Kidney (tissue), 14 donors: ENCODE data around the gene ZNF423. TPM values are rescaled to one million over a fixed set of nuclear protein-coding genes. Genes with fewer than 3 reads are reported as not detected.

Source experiments
- DNase-seq, 5 donors: peaks; one replicate each; pipeline ENCODE4 v3.0.0-alpha.2; 2013 to 2020
- FAIRE-seq: peaks from 2 replicates; lab custom pipeline; 2012; peaks lifted over from hg19 to GRCh38; lab: Jason Lieb, UNC
- H3K27ac ChIP-seq, 2 donors: one replicate each; pipeline ENCODE4 v1.7.0; 2013; ENCODE audit warnings: low read depth in 2 of 2, low read length in 2 of 2, inconsistent platforms in 1 of 2
- H3K27me3 ChIP-seq: one replicate; pipeline ENCODE4 v1.7.1; 2013; ENCODE audit warnings: low read length, inconsistent platforms; ENCODE audit not compliant: control insufficient read depth, insufficient read depth
- H3K36me3 ChIP-seq, 3 donors: one replicate each; pipeline versions ENCODE4 v1.7.0 to v1.7.1; 2013; ENCODE audit warnings: low read length in 3 of 3, control low read depth in 1 of 3, inconsistent platforms in 1 of 3; ENCODE audit not compliant: insufficient read depth in 3 of 3, control insufficient read depth in 2 of 3
- H3K4me1 ChIP-seq, 3 donors: one replicate each; pipeline versions ENCODE4 v1.7.0 to v1.7.1; 2013; ENCODE audit warnings: low read length in 3 of 3, inconsistent platforms in 1 of 3, low read depth in 1 of 3; ENCODE audit not compliant: control insufficient read depth in 2 of 3, insufficient read depth in 2 of 3
- H3K4me3 ChIP-seq, 3 donors: one replicate each; pipeline versions ENCODE4 v1.7.0 to v1.8.1; 2013; ENCODE audit warnings: low read length in 3 of 3, control low read depth in 1 of 3, inconsistent platforms in 1 of 3
- H3K9ac ChIP-seq, 3 donors: one replicate each; pipeline versions ENCODE4 v1.7.0 to v1.7.1; 2013; ENCODE audit warnings: low read length in 3 of 3, control low read depth in 1 of 3, inconsistent platforms in 1 of 3
- H3K9me3 ChIP-seq, 3 donors: one replicate each; pipeline versions ENCODE4 v1.7.0 to v1.7.1; 2013; ENCODE audit warnings: low read length in 3 of 3, control low read depth in 1 of 3, inconsistent platforms in 1 of 3; ENCODE audit not compliant: control insufficient read depth in 2 of 3, insufficient read depth in 1 of 3
- CTCF ChIP-seq: IDR thresholded peaks from 3 replicates; pipeline ENCODE4 v1.5.1; 2012; ENCODE audit warnings: mild to moderate bottlenecking, moderate library complexity, borderline replicate concordance; ENCODE audit not compliant: insufficient read depth; ENCODE audit errors: extremely low read depth
- intact Hi-C: fragments of 100-400 bp; cut with DNase I; formaldehyde crosslinking; loops from one replicate; pipeline ENCODE4 v1.11.1; 2022
- polyA plus RNA-seq: library from polyadenylated mRNA; stranded (reverse); fragments of 350-450 nt; fragmentation: Illumina TruSeq; extraction: RNeasy Lipid Tissue Mini Kit (QIAGEN cat#74804); gene quantifications from one replicate; pipeline ENCODE4 v1.2.3, GENCODE V29; 2014; ENCODE audit warnings: low read depth, low replicate concordance; ENCODE audit not compliant: insufficient read depth
- total RNA-seq: library from RNA; stranded (reverse); fragmentation: NEBNext Ultra II Directional; extraction: Animal tissue kit (Norgen Biotek cat#: 25700); gene quantifications from one replicate; pipeline ENCODE4 v1.2.1, GENCODE V29; 2021
- donor health status: control.
- donor health status: control.
- donor health status: control.
- donor health status: control.
- donor health status: control.
- donor health status: DM: yes; HTN: yes; CAD: no.
- donor health status: Normal renal cell carcinoma (clear cell type).

Gene ZNF423
- total and polyA plus RNA-seq, 2 donors from 2014 or later, result 2.0 to 8.4 TPM

DNA sequence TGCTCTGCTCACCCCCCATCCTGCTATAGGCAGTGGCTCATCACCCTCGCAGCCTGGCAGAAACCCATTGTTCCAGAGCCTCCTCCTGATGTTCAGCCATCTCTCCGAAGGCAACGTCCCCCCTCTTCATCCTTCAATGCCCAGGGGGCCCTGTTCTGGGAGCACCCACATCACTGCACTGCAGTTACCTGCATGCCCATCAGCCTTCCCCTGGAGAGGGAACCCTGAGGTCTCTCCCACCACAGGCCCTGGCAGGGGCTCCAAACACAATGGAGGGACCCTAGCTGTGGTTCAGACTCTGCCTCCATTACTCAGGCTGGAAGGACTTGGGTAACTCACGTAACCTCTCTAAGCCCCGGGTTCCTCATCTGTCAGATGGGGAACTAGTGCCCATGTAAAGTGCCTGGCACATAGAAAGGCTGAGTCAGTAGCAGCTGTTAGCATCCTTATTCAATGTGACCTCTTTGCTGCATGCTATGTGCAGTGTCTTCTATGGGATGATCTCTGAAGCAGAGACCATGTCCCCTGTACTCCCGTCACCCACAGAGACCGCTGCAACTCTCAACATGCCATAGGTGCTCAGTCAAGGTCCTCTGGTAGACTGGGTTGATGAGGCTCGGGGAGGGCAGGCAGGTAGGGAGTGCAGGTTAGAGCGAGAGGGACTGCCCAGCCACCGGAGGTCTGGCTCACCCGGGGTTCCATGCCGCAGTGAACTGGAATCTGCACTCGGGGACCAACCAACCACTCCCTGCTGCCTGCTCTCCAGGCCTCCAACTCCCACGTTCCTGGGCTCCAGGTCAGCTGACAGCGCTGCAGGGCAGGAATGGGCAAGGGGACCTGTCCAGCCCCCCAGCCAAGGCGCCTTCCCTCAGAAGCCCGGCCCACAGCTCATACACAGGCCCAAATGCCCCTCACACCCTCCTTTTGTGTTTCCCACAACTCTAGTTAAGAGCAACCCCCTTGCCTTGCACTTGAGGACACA is 233.2 kb downstream of the ZNF423 start:
- no peaks in the 10 kb centered on the region for H3K36me3 ChIP-seq
- TF ChIP-seq CTCF, result no peak
- H3K4me1 ChIP-seq, result peaks cover 0 to 15% (median 11%) of the 10 kb centered on the region in 3 donors
- no peaks in the 10 kb centered on the region for H3K27me3 ChIP-seq
- no peaks in the 10 kb centered on the region for H3K9me3 ChIP-seq
- FAIRE-seq (no peak), DNase-seq (peak in 1 of 5 donors; percentile 46)
- H3K4me3 ChIP-seq, result no peak overlapping the region
- intact Hi-C loops, result no loop called here
- H3K27ac ChIP-seq, result no peak overlapping the region
- no peak overlapping the region for H3K9ac ChIP-seq

DNA sequence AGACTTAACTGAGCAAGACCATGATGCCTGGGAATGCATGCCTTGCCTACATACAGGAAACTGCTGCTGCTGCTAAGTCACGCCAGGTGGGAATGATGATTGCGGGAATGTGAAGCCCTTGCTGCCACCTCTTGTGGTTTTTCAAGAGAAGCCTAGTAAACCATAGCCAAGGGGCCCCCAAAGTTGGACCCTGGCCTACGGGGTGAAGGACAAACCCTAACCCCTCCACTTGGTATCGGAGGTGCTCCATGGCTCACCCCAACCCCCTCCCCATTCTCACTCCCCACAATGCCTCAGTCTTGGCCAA is 233.9 kb downstream of the ZNF423 start:
- DNase-seq (no peak), FAIRE-seq (no peak)
- Histone ChIP-seq H3K4me3 (no peak overlapping the region), H3K4me1 (peaks cover 0 to 15% (median 11%) of the 10 kb centered on the region in 3 donors), H3K27me3 (no peaks in the 10 kb centered on the region), H3K9me3 (no peaks in the 10 kb centered on the region), H3K9ac (no peak overlapping the region), H3K36me3 (no peaks in the 10 kb centered on the region), H3K27ac (no peak overlapping the region)
- intact Hi-C loops, result no loop called here
- TF ChIP-seq CTCF, result no peak

DNA sequence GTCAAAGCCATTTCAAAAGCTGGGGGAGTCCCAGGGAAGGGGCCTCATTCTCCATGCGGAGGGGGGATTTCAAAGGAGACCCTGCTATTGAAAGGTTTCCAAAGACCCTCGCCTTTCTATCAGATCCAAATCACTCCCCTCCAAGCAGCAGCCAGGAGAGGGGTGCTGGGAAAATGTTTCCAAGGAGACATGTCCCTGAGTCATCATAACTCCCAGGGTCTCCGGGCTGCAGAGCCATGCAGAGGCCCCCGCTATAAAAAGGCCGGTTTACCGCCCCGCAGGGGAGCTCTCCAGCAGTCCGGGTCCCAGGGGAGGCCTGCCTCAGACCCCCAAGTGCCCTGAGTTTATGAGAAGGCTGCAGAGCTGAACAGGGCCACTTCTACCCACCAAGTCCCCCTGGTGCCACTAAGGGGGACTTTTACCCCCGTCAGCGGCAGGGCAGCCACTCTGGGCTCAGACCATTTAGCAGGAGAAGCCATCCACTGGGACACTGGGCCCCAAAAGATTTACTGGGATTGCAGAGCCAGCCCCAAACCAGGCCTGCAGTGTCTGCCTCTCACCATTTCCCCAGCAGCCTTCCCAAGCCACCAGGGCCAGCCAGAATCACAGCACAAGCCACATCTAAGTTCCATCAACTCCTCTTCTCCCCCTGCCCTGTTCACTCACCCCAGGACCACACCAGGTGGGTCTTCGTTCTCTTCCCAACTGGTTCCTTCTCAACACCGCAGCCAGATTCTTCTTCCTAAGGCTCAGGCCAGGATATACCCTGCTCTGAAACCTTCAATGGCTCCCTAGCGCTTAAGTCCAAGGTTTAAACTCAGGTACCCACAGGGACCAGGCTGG is 234.4 kb downstream of the ZNF423 start:
- Histone ChIP-seq H3K9me3 (no peaks in the 10 kb centered on the region), H3K4me3 (no peak overlapping the region), H3K27me3 (no peaks in the 10 kb centered on the region), H3K36me3 (no peaks in the 10 kb centered on the region), H3K9ac (no peak overlapping the region), H3K27ac (no peak overlapping the region), H3K4me1 (peaks cover 0 to 15% (median 11%) of the 10 kb centered on the region in 3 donors)
- DNase-seq (peak in 2 of 5 donors; percentile 56 to 62), FAIRE-seq (no peak)
- intact Hi-C loops, result no loop called here
- TF ChIP-seq CTCF, result no peak
